Heart left ventricle (tissue), 13 donors: ENCODE data around the gene OSGIN1.

ENCODE experiments used
- CTCF ChIP-seq, 12 donors: fragments of 200-600 bp; sonication (generic) in 4 of 12; IDR thresholded peaks; one replicate each; pipeline versions ENCODE4 v1.5.0 to v1.8.0; 2018 to 2022; ENCODE audit warnings: antibody characterized with exemption in 12 of 12, mild to moderate bottlenecking in 5 of 12
- POLR2A ChIP-seq, 2 donors: fragments of 450-650 bp; IDR thresholded peaks; one replicate each; pipeline ENCODE4 v1.6.1; 2017; ENCODE audit warnings: antibody characterized with exemption in 2 of 2, mild to moderate bottlenecking in 2 of 2, moderate library complexity in 2 of 2
- donor health status: ischemic (EF 13 %, LVEDD 7.1; RV severe dilation, severe dysfunction).
- donor health status: DM: no; HTN: yes; CAD: no.
- donor health status: DM: no; HTN: no; CAD: no.
- donor health status: ischemic (EF 25% LVEDD 6.9; RV normal size, moderate dysfunction).
- donor health status: ischemic (EF 25% LVEDD 5.7; RV mildly dilated, moderate dysfunction).
- donor health status: ischemic (EF 35%, LVEDD 5.7; RV mildly dilated, moderate dysfunction).
- donor health status: nonischemic (EF 11% LVEDD 7.7; RV severe dilation, severe dysfunction).
- donor health status: DM: yes; HTN: yes; CAD: no.
- donor health status: PGD.
- donor health status: ischemic (EF 29% LVEDD 5.4; RV normal size, mild dysfunction).
- donor health status: nonischemic (EF 23%, LVEDD 6.1; RV moderate dilation, normal function).

GRCh38 chr16:83936581-83937165 is 16.4 kb upstream of the OSGIN1 start:
- no peak for TF ChIP-seq CTCF (IDR thresholded peaks at IDR 0.05)
- TF ChIP-seq POLR2A (IDR thresholded peaks at IDR 0.05) = no peak
